Measurements from ENCODE around the gene FAM83C.

The FAM83C gene

DNA sequence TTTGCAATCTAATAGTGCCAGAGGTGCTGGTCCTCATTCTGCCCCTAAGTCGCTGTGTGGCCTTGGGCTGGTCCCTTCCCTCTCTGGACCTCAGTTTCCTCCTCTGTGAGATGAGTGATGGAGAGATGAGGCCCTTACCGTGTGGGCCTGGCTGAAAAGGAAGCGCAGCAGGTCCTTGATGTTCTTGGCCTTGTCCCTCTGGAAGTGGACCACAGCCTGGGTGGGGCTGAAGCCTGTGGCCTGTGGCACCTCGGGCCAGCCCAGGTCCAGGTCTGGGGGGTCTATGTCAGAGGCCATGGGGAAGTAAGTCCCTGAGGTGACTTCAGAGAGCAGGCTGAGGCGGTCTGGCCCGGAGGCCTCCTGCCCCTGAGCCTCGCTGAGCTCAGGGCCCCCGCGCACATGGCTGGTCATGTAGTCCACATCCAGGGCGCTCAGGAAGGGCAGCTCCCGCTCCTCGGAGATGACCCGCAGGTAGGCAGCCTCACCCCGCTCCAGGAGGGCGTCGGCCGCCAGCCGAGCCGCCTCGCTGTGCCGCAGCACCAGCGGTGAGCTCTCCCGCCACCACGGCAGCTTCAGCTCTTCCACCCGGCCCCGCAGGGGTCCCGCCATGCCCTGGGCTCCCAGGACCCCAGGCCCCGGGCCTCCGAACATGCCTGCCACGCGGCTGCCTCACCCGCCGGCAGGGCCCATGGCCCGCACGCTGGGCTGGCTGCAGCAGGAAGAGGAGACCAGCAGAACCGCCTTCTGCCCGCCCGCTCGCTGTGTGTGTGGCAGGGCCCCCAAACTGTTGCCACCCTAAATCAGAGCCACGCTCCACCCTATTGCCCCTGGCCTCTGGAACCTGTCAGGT, at the start of gene FAM83C:
TSS of gene FAM83C (minus strand) at position 772 of the 850 bp plus-strand sequence. CDS start at position 651, 121 bp downstream.
- no peak for DNase-seq

DNA sequence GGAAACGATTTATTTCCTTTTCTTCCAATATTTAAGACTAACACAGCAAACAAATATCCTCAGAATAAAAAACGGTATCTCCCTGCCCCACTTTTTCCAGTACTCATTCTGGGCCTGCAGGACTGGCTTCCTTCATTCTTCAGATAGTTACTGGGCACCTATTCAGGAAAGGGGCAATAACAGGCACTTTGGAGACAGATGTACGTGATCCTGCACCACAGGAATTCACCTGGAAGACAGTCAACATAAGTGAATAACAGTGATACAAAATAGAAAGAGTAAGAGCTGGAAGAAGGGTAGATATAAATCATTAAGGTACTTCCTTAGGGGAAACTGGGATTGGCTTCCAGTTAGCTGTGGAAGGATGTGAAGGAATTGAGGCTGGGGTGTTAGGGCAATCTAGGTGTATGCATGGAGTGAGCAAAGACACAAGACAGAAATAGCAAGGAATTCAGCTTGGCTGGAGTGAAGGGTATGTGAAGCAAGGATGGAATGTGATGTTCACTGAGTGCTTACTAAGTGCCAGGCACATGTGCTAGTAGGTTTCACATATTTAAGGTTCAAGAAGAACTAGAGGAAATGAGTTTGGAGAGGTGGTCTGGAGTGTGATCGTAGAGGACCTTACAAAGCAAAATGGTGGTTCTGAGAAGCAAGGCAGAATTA, 49.3 kb upstream of the FAM83C start:
- DNase-seq, result no peak

DNA sequence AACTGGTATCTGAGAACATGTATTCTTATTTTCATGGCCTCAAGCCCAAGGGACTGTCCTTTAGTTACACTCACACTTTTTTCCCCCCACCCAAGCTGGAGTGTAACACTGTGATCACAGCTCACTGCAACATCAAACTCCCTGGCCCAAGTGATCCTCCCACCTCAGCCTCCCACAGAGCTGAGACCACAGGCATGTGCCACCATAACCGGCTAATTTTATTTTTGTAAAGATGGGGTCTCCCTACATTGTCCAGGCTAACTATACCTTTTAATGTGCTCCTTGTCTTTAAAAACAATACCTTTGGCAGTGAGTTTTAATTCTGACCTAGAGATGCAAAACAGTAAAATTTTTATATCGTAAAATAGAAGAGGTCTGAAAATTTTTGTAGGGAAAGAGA, 48.2 kb upstream of the FAM83C start:
- DNase-seq, result no peak

DNA sequence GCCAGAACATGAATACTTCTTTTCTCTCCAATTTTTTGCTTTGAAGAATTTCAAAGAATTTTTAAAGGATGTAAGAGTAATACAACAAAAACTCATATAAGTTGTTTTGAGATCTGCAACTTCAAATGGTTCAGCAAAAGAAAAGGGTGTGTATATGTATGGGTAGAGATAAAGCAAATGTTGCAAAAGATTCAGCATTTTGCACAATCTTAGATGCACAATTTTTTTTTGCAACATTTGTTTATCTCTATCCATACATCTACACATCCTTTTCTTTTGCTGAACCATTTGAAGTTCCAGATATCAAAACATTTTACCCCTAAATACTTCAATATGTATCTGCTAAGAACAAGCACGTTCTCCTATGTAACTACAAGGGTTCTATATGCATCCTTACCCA, 47.4 kb upstream of the FAM83C start:
- no peak for DNase-seq

DNA sequence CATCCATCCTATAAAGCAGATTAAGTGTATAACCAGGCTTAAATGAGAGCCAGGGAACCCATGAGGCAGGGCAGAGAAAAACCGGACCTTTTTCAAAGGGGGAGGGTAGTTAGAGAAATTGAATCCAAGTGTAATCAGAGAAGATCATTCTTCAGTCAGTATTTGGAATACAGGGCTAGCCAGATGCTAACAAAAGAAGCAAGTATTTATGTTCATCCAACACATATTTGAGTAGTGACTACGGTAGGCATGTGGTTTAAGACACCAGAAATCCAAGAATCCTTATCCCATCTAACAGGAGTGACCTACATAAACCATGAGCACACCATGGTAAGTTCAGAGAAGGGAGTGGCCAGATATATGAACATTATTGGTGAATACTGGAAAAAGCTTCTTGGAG, 46.8 kb upstream of the FAM83C start:
- DNase-seq, result no peak

DNA sequence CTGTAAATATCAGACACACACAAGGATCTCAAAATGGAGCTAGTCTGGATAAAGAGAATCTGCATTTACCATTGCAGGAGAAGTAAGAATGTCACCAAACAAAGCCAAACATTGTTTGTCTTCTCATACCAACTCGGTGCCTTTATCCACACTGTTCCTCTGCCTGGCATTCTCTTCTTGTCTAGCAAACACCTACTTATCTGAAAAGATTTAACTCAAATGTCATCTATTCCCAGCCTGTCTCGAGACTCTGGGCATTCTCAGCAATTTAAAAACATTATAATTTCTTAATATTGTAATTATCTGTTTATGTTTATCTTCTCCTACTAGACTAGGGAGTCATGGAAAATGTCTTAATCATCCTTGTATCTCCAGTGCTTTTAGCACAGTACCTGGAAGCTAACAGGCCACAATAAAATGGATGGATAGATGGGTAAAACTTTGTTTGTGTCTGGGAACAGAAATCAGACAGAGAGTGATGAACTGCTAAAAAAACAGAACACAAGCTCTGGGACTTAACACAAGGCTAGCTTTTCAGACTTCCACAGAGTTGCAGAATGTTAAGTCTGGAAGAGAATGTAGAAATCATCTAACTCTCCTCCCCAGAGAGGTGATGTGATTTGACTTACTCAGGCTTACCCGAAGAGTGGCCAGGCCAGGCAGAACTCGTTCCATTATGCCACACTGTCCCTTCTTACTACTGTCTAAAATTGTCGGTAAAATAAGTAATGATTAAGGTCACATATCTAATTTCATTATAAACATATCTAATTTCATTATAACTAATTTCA, 42.3 kb upstream of the FAM83C start:
- DNase-seq, result no peak

DNA sequence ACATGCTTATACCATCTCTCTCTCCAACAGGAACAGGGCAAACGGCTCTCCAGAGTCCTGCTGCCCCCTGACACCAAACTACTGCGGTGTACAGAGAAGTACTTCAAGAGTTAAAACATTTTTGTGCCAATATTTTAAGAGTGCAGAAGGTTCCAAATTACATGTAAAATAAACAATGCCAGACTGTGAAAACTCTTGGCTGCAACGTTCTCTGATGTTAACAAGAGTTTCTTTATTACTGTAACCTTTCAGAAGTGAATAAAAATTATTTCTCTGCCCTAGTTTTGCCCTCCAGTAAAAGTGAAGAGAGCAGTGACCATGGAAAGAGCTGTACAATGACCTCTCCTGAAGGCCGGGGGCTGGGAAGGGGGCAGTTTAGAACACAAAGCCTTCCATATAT, 41.4 kb upstream of the FAM83C start:
- DNase-seq, result no peak

DNA sequence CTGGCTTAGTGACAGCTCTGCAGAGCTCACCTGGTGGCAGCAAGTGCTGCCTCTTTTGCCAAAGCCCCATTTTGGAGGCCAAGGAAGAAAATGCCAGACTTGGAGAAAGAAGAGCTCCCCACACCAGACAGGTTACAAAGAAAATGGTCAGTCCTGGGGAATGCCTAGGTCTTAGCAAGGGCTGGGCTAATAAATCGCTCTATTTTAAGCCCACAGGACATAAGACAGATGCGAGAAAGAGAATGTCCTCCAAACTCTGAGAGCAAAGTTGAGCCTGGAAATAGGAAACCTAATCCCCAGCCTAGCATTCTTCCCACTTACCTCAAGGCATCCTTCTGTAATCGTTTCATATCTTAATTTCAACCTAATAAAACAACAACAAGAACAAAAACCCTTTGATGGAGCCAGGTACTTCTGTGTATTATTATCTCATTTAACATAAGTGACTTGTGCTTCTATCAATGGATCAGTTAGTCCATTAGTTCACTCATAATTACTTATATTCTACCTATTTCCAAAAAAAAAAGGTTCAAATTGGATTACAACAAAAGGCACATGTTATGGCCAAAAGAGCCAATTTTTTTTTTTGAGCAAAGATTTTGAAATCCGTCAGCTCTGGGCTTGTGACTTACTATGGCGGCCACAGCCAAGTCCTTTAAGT, 40.4 kb upstream of the FAM83C start:
- no peak for DNase-seq

DNA sequence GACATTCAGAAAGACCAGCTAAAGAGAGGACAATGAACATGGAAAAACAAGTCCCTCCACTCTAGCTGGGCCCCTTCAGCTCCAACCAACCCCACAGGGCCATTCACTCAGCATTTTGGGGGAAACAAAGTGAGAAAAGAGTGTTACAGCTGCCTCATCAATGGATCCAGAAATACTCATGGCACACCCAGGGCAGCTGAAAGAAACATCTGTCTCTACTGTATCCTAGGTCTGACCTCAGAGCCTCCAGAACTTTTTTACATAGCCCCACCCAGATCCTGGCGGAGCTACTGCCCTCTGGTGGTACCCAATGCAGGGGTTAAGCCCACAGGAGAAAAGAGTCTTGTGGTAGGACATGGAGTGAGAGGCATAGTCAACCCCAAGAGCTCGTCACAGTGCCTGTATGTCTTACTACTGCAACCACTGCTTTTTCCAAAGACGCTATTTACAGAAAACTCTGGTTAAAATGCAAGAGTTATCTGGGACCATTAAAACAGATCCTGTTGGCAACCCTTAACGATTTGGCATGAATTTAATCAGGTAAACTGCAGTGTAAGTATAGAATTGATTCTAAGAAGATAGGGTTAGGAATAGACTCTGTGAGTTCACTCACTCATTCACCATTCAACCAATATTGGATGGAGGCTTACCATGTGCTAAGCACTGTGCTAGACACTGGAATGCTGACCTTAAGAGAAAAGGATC, 37.4 kb upstream of the FAM83C start:
- DNase-seq, result peak; percentile 64

DNA sequence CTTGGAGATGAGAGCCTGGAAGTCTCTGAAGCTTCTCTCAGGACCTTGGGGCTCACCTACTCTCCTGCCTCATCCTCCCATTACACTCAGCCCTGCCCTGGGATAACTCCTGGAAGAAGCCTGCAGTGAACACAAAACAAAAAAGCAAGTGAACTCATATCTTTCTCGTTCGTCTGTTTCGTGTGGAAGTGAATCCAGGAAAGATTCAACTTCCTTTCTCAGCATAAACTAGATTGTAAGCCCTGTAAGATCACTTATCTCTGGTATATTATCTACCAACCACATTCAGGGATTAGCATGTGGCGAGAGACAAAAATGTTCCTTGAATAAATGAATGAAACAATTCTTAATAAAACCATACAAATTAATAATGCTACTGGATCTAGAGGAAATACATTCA, 36.5 kb upstream of the FAM83C start:
- DNase-seq, result no peak

DNA sequence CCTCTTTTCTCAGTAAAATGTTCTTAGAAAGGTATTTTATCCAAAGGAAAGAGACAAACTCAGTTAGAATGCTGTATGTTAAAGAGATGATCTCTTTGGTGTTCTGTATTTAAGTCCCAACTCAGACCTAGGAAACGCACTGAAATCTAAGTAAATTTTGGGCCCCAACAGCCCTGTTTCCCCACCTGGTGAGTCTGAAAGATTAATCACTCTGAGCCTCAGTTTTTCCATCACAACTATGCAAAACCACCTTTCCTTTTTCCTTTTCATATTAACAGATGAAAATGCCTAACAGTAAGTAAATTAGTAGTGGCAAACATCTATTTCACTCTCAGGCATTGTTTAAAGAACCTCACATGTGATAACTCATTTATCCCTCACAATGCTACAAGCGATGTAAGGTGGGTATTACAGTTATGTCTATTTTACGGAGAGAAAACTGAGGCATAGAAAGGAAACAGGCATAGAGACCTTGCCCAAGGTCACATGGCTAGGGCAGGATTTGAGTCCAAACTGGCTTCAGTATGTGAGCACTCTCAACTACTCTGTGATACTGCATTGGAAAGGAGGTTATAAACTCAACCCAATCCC, 36.0 kb upstream of the FAM83C start:
- DNase-seq, result no peak

DNA sequence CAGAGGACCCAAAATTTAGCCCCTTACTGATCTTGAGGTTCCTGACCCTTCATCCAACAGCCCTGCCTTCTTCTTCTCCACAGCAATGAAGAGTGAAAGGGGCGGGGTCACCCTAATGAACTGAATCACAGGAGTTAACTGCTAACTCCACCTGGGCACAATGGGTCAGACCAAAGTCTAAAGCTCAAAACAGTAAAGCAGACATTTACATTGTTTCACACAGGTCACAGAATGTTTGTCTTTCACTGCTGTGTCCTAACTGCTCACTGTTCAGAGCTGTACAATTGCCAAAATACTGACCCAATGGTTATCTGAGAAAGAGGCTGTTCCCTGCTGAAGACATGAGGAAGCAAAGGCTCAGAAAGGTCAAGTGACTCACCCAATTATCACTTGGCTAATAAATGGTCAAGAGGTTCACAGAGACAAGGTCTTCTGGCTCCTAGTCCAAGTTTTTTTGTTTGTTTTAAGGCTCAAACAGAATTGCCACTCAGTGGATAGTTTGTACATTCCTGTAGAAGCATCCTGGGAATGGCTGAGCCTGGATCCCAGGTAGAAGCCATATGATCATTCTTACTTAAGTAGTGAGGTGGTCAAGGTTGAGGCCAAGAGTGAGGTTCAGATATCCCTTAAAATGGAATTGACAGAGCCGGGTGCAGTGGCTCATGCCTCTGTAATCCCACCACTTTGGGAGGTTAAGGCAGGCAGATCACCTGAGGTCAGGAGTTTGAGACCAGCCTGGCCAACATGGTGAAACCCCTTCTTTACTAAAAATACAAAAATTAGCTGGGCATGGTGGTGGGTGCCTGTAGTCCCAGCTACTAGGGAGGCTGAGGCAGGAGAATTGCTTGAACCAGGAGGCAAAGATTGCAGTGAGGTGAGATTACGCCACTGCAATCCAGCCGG, 35.1 kb upstream of the FAM83C start:
- no peak for DNase-seq

DNA sequence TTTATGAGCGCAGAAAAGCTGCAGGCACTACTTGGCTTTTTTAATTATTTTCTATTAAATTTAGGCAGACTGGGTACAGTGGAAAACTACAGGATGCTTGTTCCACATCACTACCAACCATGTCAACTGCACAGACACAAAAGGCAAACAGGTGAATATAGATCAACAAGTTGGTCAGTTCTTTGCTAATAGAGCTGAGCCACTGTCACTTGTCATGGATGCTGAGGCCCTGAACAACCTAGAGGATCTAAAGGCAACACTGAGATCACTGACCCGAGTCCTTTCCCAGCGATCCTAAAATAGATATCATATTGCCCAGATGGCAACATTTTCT, 34.5 kb upstream of the FAM83C start:
- no peak for DNase-seq

DNA sequence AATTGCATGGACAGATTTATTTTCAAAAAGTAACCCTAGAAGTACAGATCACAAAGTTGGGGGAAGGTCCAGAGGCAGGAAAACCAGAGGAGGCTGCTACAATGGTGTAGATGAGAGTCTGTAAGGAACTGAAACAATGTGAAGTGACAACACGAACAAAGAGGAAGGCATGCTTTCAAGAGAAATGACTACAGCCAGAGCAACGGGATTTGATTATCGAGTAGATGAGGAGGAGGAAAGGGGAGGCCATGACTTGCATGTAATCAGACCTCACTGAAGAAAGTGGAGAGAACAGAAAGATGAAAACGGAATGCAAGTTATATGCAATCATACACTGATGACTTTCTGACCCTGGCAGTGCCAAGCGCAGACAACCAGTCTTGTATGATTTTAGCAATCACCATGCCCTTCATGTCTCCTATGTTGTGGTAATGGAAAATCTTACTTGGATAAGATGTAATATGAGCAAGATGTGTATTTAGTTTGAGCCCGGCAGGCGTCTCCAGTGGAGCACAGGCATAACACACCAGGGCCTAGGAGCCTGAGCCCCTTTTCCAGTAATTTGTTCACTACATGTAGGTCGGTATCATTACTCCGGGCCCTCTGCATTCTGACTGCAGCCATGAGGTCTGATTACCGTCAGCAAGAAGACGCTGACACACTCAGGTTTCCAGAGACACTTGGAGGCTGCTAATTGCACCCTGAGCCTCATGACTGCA, 34.0 kb upstream of the FAM83C start:
- no peak for DNase-seq

DNA sequence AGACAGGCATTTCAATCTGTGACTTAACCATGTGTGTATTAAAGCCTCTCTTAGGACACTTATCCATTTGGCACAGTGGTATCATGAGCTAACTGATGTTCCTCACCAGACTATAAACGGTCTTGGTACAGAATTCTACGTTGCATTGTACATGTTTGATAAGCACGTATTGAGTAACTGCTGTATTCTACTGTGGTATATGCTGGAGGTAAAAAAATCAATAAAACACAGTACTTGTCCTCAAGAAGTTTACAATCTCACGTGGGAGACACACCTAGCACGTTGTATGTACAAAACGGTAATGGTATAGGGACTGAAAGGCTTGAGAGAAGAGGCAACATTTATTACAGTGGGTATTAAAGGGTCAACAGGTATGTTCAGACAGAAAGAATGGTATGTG, 33.2 kb upstream of the FAM83C start:
- no peak for DNase-seq

DNA sequence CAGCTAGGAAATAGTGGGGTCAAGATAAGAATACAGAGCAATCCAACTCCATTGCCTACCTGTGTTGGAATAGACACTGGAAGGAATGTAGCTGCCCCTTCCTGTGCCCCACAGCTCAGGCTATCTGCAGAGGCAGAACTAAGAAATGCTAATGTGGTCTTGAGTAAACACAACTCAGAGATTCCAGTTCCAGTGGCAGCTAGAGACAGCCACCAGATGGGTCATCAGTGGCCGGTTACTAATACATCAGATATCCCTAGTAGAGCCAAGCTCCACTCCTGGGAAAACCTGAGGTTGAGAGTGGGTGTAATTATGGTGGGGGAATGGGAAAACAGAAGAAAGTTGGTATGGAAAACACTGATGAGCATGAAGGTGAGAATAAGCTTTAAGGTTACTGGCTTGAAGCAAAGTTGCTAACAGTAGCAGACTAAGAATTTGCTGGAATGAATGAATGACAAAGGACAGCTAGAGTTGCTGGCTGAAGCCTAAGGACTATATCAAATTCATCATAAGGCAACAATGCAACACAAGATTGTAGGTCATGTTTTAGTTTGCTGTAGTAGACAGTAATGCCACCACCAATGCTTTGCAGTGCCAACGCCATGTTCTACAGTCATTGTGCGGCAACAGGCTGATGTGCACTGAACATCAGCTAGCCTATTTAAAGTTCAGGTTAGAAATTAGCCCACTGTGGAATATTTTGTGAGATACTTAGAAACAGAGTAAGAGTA, 28.3 kb upstream of the FAM83C start:
- no peak for DNase-seq

DNA sequence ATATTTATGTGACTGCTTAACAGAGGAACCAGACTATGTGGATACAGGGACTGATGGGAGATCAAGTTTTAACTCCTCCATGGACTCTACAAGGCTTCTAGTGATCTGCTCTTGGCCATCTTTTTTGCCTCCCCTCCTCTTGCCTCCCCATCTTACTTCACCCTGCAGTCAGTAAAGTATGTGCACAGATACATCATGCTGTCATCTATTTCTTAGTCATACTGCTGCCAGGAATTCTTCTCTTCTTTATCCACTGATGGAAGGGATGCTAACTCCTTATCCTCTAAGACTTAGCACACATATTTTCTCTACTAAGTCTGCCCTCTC, 27.6 kb upstream of the FAM83C start:
- DNase-seq, result no peak

DNA sequence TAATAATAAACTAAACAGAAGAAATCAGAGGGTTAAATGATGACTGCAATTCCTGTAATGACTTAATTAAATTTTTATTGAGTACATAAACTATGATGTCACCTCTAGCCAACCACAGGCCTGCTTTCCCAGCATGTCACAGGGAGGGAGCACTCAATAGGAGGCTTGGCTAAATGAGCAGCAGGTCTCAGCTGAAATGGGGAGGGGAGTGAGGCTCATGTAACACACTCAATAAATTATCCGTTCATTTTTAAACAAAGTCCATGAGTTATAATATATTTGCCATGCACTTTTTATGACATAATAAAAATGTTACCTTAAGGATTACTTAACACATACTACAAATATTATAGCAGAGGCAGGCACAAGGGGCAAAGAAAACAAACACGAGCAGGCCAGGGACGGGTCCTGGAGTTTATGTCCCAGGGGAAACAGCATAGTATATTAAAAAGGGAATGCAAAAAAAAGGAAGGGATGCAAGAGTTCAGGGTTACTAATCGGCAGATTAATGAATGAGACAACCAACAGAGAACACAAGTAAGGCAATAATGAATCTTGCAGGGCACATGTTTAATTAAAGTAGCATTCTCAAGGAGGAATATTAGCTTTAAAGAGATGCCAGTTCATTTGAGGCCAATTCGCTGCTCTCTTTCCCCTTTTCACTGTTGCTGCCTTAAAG, 27.1 kb upstream of the FAM83C start:
- DNase-seq, result no peak

DNA sequence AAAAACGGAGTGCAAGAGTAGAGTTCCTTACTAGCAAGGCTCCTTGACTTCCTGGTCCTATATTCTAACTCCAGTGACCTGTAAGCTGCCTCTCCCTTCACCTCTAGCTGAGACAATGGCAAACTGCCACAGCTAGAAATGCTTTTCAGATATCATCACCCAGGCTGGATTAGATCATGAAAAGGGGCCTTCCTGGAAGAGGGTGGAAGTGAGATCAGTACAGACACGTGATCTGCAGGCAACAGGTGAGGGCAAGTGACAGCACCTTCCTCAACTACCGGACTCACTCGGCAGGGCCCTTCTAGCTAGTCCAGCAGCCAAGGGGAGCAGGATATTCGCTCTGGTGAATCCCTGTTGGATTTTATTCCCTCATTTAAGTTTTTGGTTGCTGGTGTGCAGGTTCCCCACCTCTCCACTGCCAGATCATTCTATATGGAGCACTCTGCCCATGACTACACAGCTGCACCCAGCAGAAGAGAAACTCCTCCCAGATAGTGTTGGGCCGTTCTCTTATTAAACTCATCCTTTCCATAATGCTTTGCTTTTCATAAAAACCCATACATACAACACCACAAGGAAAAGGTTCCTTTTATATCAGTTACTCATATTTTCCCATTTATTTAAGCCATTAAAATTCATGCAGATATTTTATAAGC, 26.4 kb upstream of the FAM83C start:
- no peak for DNase-seq

Data from RPMI8226 (cell line).